IMR-90 (cell line): ENCODE results near the gene PIN4. TPM values are rescaled to one million over a fixed set of nuclear protein-coding genes. Genes with fewer than 3 reads are reported as not detected.

Source experiments
- ATAC-seq: fragments of 200-7000 bp; cut with Tn5 transposase; 2 replicates; pipeline ENCODE4 v1.9.1; 2020; ENCODE audit warnings: low read depth, mild to moderate bottlenecking, moderate library complexity
- BruUV-seq: library from RNA; stranded (reverse); fragments of 400-500 nt; replicated peaks from 2 replicates; lab custom pipeline; 2021; lab: Mats Ljungman, UMichigan
- CTCF ChIA-PET: fragments of 300-600 bp; formaldehyde crosslinking; extraction: SDS; loops from one replicate; lab custom pipeline; 2021; ENCODE audit warnings: antibody characterized with exemption; lab: Yijun Ruan, JAX
- POLR2A ChIA-PET: fragments of 300-600 bp; sonication (Branson Sonifier 250); formaldehyde crosslinking; loops from one replicate; lab custom pipeline; 2022; ENCODE audit warnings: antibody characterized with exemption; ENCODE audit not compliant: unreplicated experiment; lab: Charles Lee
- DNase-seq: peaks from one replicate; pipeline ENCODE4 v3.0.0; 2013
- H2AFZ ChIP-seq: replicated peaks from 2 replicates; pipeline ENCODE3; 2013; ENCODE audit warnings: low read length, mild to moderate bottlenecking; ENCODE audit not compliant: poor library complexity
- H2AK5ac ChIP-seq: 2 replicates; pipeline ENCODE4 v1.6.1; 2013; ENCODE audit warnings: low read depth, low read length, inconsistent platforms
- H2AK9ac ChIP-seq: replicated peaks from 2 replicates; pipeline ENCODE3; 2013; ENCODE audit warnings: mild to moderate bottlenecking, low read depth, low read length, moderate library complexity; ENCODE audit not compliant: poor library complexity
- H2BK120ac ChIP-seq: 2 replicates; pipeline ENCODE4 v1.6.1; 2013; ENCODE audit warnings: low read depth, low read length, inconsistent platforms
- H2BK15ac ChIP-seq: 3 replicates; pipeline ENCODE4 v1.6.1; 2013; ENCODE audit warnings: low read depth, low read length, inconsistent platforms
- H2BK20ac ChIP-seq: 2 replicates; pipeline ENCODE4 v1.6.1; 2013; ENCODE audit warnings: low read depth, mild to moderate bottlenecking, inconsistent platforms, low read length, moderate library complexity
- H2BK5ac ChIP-seq: 2 replicates; pipeline ENCODE4 v1.6.1; 2013; ENCODE audit warnings: mild to moderate bottlenecking, low read depth, low read length, inconsistent platforms; ENCODE audit not compliant: poor library complexity, severe bottlenecking
- H3K14ac ChIP-seq: replicated peaks from 2 replicates; pipeline ENCODE4 v1.6.1; 2013; ENCODE audit warnings: low read depth, low read length, inconsistent platforms
- H3K18ac ChIP-seq: 2 replicates; pipeline ENCODE4 v1.6.1; 2013; ENCODE audit warnings: low read depth, low read length, control low read depth
- H3K23ac ChIP-seq: 2 replicates; pipeline ENCODE4 v1.6.1; 2013; ENCODE audit warnings: low read depth, low read length, inconsistent platforms
- H3K27ac ChIP-seq: 2 replicates; pipeline ENCODE4 v1.5.1; 2013; ENCODE audit warnings: mild to moderate bottlenecking, control low read depth, low read length; ENCODE audit not compliant: insufficient read depth
- H3K27me3 ChIP-seq: 2 replicates; pipeline ENCODE4 v1.6.1; 2013; ENCODE audit warnings: low read length; ENCODE audit not compliant: control insufficient read depth, insufficient read depth
- H3K36me3 ChIP-seq: 2 replicates; pipeline ENCODE4 v1.6.1; 2013; ENCODE audit warnings: low read length, mixed read lengths; ENCODE audit not compliant: control insufficient read depth, insufficient read depth
- H3K4ac ChIP-seq: 2 replicates; pipeline ENCODE4 v1.6.1; 2013; ENCODE audit warnings: low read depth, low read length, inconsistent platforms
- H3K4me1 ChIP-seq: 2 replicates; pipeline ENCODE4 v1.6.1; 2013; ENCODE audit warnings: low read length, mixed read lengths; ENCODE audit not compliant: control insufficient read depth, insufficient read depth
- H3K4me2 ChIP-seq: 2 replicates; pipeline ENCODE4 v1.6.1; 2013; ENCODE audit warnings: low read depth, mild to moderate bottlenecking, control low read depth, low read length, moderate library complexity
- H3K4me3 ChIP-seq: 2 replicates; pipeline ENCODE4 v1.5.1; 2013; ENCODE audit warnings: low read depth, mild to moderate bottlenecking, control low read depth, low read length, moderate library complexity; ENCODE audit not compliant: insufficient read depth
- H3K56ac ChIP-seq: 2 replicates; pipeline ENCODE4 v1.6.1; 2013; ENCODE audit warnings: low read length, inconsistent platforms; ENCODE audit not compliant: insufficient read depth; ENCODE audit errors: extremely low read depth
- H3K79me1 ChIP-seq, 2 experiments: 2 replicates each; pipeline ENCODE4 v1.6.1; 2013; ENCODE audit warnings: low read length in 2 of 2, inconsistent platforms in 1 of 2, low read depth in 1 of 2
- H3K9ac ChIP-seq: 2 replicates; pipeline ENCODE4 v1.6.1; 2013; ENCODE audit warnings: low read depth, low read length, control low read depth
- H3K9me1 ChIP-seq: 2 replicates; pipeline ENCODE4 v1.6.1; 2013; ENCODE audit warnings: low read length, inconsistent platforms; ENCODE audit not compliant: insufficient read depth
- H3K9me3 ChIP-seq: 2 replicates; pipeline ENCODE4 v1.6.1; 2013; ENCODE audit warnings: low read length; ENCODE audit not compliant: control insufficient read depth, insufficient read depth
- H4K20me1 ChIP-seq: 2 replicates; pipeline ENCODE4 v1.6.1; 2013; ENCODE audit warnings: low read length, inconsistent platforms; ENCODE audit not compliant: insufficient read depth
- H4K5ac ChIP-seq: 2 replicates; pipeline ENCODE4 v1.6.1; 2013; ENCODE audit warnings: mild to moderate bottlenecking, low read depth, low read length, control low read depth
- H4K8ac ChIP-seq, 2 experiments: 2 replicates each; pipeline ENCODE4 v1.6.1; 2013; ENCODE audit warnings: low read depth in 2 of 2, low read length in 2 of 2, control low read depth in 1 of 2, inconsistent platforms in 1 of 2
- H4K91ac ChIP-seq: 2 replicates; pipeline ENCODE4 v1.6.1; 2013; ENCODE audit warnings: low read depth, low read length, inconsistent platforms; ENCODE audit not compliant: insufficient read depth
- BHLHE40 ChIP-seq: fragments of 150-350 bp; IDR thresholded peaks from 2 replicates; pipeline ENCODE4 v1.6.1; 2016; ENCODE audit warnings: mild to moderate bottlenecking, low read depth, low read length
- CEBPB ChIP-seq: IDR thresholded peaks from 2 replicates; pipeline ENCODE4 v1.6.1; 2012; ENCODE audit warnings: low read depth, low read length, improper control_type of control experiment
- CHD1 ChIP-seq: IDR thresholded peaks from 2 replicates; pipeline ENCODE4 v1.6.1; 2012; ENCODE audit warnings: low read depth, low read length, improper control_type of control experiment
- FOS ChIP-seq: fragments of 150-350 bp; IDR thresholded peaks from 2 replicates; pipeline ENCODE4 v1.6.1; 2016; ENCODE audit warnings: low read depth, low read length
- MAFK ChIP-seq: IDR thresholded peaks from 2 replicates; pipeline ENCODE4 v1.6.1; 2012; ENCODE audit warnings: low read depth, low read length, improper control_type of control experiment
- MAZ ChIP-seq: IDR thresholded peaks from 2 replicates; pipeline ENCODE4 v1.6.1; 2012; ENCODE audit warnings: low read depth, mild to moderate bottlenecking, low read length, improper control_type of control experiment, moderate library complexity, borderline replicate concordance
- MXI1 ChIP-seq: IDR thresholded peaks from 2 replicates; pipeline ENCODE4 v1.6.1; 2012; ENCODE audit warnings: low read depth, mild to moderate bottlenecking, low read length, moderate library complexity, borderline replicate concordance
- NFE2L2 ChIP-seq: fragments of 150-350 bp; IDR thresholded peaks from 2 replicates; pipeline ENCODE4 v1.6.1; 2016; ENCODE audit warnings: low read depth, mild to moderate bottlenecking, low read length
- POLR2A ChIP-seq: IDR thresholded peaks from 2 replicates; pipeline ENCODE4 v1.6.1; 2012; ENCODE audit warnings: mild to moderate bottlenecking, low read depth, low read length
- RAD21 ChIP-seq: IDR thresholded peaks from 2 replicates; pipeline ENCODE4 v1.6.1; 2012; ENCODE audit warnings: low read length, improper control_type of control experiment
- RCOR1 ChIP-seq: IDR thresholded peaks from 2 replicates; pipeline ENCODE4 v1.6.1; 2012; ENCODE audit warnings: mild to moderate bottlenecking, low read length, improper control_type of control experiment; ENCODE audit not compliant: insufficient replicate concordance
- RFX5 ChIP-seq: IDR thresholded peaks from 2 replicates; pipeline ENCODE4 v1.8.0; 2012; ENCODE audit warnings: low read depth, mild to moderate bottlenecking, low read length, moderate library complexity
- SMC3 ChIP-seq: fragments of 150-350 bp; IDR thresholded peaks from 2 replicates; pipeline ENCODE4 v1.6.1; 2016; ENCODE audit warnings: low read depth, mild to moderate bottlenecking, antibody characterized with exemption, low read length, moderate library complexity
- WGBS, 2 experiments: methylation state at CpG; one replicate each; pipeline versions ENCODE4 v1.1.5 to v1.1.7; 2013; ENCODE audit warnings: missing lambda C conversion rate in 2 of 2; ENCODE audit not compliant: insufficient read length in 1 of 2; ENCODE audit errors: extremely low coverage in 2 of 2; 5-methylcytosine and 5-hydroxymethylcytosine counted together
- dilution Hi-C: fragments of 300-500 bp; cut with HindIII; formaldehyde crosslinking; loops from one replicate; pipeline ENCODE4 v1.14.3; 2018; ENCODE audit warnings: low sequenced_read_pairs; ENCODE audit not compliant: unreplicated experiment
- in situ Hi-C: fragments of 300-500 bp; cut with MboI; formaldehyde crosslinking; loops from 3 replicates; pipeline ENCODE4 v1.14.3; 2019; ENCODE audit warnings: low sequenced_read_pairs, inconsistent platforms, mixed read lengths
- intact Hi-C: fragments of 100-400 bp; cut with micrococcal nuclease; formaldehyde crosslinking; loops from 2 replicates; pipeline ENCODE4 v1.10.0; 2022
- polyA plus RNA-seq, 3 experiments: library from polyadenylated mRNA; depleted of rRNA; stranded (reverse); fragments of >200 nt; gene quantifications; 2 replicates each; pipeline ENCODE4 v1.2.3, GENCODE V29; 2012; ENCODE audit warnings: low replicate concordance in 1 of 3
- total RNA-seq: library from RNA; depleted of rRNA; stranded (reverse); fragments of >200 nt; gene quantifications from 2 replicates; pipeline ENCODE4 v1.2.3, GENCODE V29; 2012
- TF ChIP-seq, protein P1 (sequence below): fragments of 150-350 bp; IDR thresholded peaks from 2 replicates; pipeline ENCODE4 v1.6.1; 2017; ENCODE audit warnings: mild to moderate bottlenecking, antibody characterized with exemption, low read length, low read depth
- TF ChIP-seq, protein P2 (sequence below): conservative IDR thresholded peaks from 2 replicates; pipeline ENCODE4 v1.5.1; 2012; ENCODE audit warnings: mild to moderate bottlenecking, low read depth, low read length, improper control_type of control experiment
- TF ChIP-seq, protein P3 (sequence below): fragments of 150-350 bp; IDR thresholded peaks from 2 replicates; pipeline ENCODE4 v1.6.1; 2016; ENCODE audit warnings: low read depth, mild to moderate bottlenecking, low read length, moderate library complexity, borderline replicate concordance

PIN4 gene
- total and polyA plus RNA-seq, 2 of the 4 experiments (the other 2 are of a cell fraction): 2.2 to 18.2 TPM

DNA sequence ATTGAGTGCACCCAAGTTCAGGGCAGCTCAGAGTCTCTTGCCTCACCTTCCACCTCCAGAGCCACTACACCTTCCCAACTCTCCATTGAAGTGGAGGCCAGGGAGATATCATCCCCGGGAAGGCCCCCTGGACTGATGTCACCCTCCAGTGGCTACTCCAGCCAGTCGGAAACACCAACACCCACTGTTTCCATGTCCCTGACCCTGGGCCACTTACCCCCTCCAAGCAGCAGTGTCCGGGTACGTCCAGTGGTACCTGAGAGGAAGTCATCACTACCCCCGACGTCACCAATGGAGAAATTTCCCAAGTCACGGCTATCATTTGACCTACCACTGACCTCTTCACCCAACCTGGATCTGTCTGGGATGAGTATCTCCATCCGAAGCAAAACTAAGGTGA is 42.0 kb upstream of the PIN4 start:
- Histone ChIP-seq H3K4me1 (no peaks in the 10 kb centered on the region), H2BK5ac (no peak overlapping the region), H3K4ac (no peak overlapping the region), H4K8ac (no peak overlapping the region), H2BK120ac (no peak overlapping the region), H3K9me1 (no peaks in the 10 kb centered on the region), H2AK9ac (no peak overlapping the region), H2AFZ (no peak overlapping the region), H3K36me3 (no peaks in the 10 kb centered on the region), H3K4me3 (no peak overlapping the region), H2AK5ac (no peak overlapping the region), H3K18ac (no peak overlapping the region), H2BK20ac (no peak overlapping the region), H3K4me2 (no peak overlapping the region), H3K14ac (no peak overlapping the region), H3K27me3 (peaks cover 65% of the 10 kb centered on the region), H3K9me3 (peaks cover 3% of the 10 kb centered on the region; the same call in 1 of the 2 replicates), H3K27ac (no peak overlapping the region), H3K9ac (no peak overlapping the region), H3K56ac (no peak overlapping the region), H4K20me1 (no peaks in the 10 kb centered on the region; the same call in 1 of the 2 replicates), H4K5ac (no peak overlapping the region), H2BK15ac (no peak overlapping the region), H3K79me1 (no peaks in the 10 kb centered on the region), H3K23ac (no peak overlapping the region), H4K91ac (no peak overlapping the region)
- DNase-seq (no peak), ATAC-seq (no peak)
- POLR2A ChIA-PET: no interaction called here
- in situ Hi-C loops (no loop called here), intact Hi-C loops (no loop called here), dilution Hi-C loops (no loop called here)
- CTCF ChIA-PET: no interaction called here
- WGBS, 2 experiments: 73% methylated on average over 2 of the region's 8 CpGs; no CpG with 5 or more reads in 1 of the 2 experiments
- no TSS peak for BruUV-seq
- TF ChIP-seq CHD1: no peak
- no peak for TF ChIP-seq NFE2L2
- TF ChIP-seq FOS: no peak
- TF ChIP-seq POLR2A: no peak
- no peak for TF ChIP-seq MAFK
- no peak for TF ChIP-seq RFX5
- TF ChIP-seq, protein P1, sequence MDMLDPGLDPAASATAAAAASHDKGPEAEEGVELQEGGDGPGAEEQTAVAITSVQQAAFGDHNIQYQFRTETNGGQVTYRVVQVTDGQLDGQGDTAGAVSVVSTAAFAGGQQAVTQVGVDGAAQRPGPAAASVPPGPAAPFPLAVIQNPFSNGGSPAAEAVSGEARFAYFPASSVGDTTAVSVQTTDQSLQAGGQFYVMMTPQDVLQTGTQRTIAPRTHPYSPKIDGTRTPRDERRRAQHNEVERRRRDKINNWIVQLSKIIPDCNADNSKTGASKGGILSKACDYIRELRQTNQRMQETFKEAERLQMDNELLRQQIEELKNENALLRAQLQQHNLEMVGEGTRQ: no peak
- no peak for TF ChIP-seq RCOR1
- no peak for TF ChIP-seq BHLHE40
- no peak for TF ChIP-seq SMC3
- TF ChIP-seq, protein P2, sequence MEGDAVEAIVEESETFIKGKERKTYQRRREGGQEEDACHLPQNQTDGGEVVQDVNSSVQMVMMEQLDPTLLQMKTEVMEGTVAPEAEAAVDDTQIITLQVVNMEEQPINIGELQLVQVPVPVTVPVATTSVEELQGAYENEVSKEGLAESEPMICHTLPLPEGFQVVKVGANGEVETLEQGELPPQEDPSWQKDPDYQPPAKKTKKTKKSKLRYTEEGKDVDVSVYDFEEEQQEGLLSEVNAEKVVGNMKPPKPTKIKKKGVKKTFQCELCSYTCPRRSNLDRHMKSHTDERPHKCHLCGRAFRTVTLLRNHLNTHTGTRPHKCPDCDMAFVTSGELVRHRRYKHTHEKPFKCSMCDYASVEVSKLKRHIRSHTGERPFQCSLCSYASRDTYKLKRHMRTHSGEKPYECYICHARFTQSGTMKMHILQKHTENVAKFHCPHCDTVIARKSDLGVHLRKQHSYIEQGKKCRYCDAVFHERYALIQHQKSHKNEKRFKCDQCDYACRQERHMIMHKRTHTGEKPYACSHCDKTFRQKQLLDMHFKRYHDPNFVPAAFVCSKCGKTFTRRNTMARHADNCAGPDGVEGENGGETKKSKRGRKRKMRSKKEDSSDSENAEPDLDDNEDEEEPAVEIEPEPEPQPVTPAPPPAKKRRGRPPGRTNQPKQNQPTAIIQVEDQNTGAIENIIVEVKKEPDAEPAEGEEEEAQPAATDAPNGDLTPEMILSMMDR: no peak
- no peak for TF ChIP-seq MXI1
- TF ChIP-seq, protein P3, sequence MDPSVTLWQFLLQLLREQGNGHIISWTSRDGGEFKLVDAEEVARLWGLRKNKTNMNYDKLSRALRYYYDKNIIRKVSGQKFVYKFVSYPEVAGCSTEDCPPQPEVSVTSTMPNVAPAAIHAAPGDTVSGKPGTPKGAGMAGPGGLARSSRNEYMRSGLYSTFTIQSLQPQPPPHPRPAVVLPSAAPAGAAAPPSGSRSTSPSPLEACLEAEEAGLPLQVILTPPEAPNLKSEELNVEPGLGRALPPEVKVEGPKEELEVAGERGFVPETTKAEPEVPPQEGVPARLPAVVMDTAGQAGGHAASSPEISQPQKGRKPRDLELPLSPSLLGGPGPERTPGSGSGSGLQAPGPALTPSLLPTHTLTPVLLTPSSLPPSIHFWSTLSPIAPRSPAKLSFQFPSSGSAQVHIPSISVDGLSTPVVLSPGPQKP: no peak
- no peak for TF ChIP-seq CEBPB
- TF ChIP-seq RAD21: no peak
- TF ChIP-seq MAZ: no peak
